ENCODE results near the gene CDC25B.
A peak's percentile ranks its signal among the peaks of the same experiment; 100 is the strongest.
"Not testable (repeated sequence)": the region's sequence is repeated elsewhere in the genome, so short reads cannot be mapped to it uniquely, and the experiment has no call there.

The CDC25B gene

DNA sequence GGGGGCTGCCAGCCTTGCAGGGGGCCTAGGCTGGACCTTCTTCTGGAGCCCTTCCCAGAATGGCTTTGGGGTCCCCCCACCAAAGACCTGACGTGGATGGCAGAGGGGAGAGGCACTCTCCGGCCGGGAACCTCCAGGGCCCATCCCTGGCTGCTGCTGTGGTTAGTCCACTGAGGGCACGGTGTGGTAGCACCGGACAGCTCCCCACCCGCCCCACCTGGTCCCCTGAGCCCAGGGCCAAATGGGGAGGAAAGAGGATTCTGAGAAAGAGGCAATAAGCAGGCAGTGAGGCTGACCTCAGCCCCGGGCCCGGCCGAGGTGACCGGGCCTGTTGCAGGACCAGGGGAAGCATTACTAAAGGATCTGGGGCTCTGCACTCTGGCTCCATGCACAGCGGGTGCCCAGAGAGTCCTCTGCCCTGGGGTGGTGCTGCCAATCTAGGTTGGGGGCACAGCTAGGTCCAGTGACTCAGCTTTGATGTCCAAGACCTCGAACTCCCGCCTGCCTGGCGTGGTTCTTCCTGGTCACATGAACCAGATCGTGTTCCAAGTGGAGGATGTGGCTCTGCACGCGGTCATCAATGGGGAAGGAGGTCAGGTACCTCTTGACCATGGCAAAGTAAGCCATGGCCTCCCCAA lies 11.8 kb upstream of the CDC25B start:
- no peak for DNase-seq

DNA sequence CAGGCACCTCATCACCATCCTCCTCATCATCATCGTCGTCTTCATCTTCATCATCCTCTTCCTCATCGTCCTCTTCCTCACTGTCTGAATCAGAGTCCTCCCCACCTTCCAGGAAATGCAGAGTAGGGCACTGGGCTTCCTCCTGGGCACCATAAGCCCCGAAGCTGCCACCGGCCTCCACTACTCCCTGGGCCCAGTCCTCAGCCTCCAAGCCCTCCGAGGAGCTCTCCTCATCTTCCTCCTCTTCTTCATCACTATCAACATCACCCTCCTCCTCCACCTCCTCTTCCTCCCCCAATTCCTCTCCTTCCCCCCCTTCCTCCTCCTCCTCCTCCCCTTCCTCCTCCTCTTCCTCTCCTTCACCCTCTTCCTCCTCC lies 11.3 kb upstream of the CDC25B start:
- no peak for DNase-seq

DNA sequence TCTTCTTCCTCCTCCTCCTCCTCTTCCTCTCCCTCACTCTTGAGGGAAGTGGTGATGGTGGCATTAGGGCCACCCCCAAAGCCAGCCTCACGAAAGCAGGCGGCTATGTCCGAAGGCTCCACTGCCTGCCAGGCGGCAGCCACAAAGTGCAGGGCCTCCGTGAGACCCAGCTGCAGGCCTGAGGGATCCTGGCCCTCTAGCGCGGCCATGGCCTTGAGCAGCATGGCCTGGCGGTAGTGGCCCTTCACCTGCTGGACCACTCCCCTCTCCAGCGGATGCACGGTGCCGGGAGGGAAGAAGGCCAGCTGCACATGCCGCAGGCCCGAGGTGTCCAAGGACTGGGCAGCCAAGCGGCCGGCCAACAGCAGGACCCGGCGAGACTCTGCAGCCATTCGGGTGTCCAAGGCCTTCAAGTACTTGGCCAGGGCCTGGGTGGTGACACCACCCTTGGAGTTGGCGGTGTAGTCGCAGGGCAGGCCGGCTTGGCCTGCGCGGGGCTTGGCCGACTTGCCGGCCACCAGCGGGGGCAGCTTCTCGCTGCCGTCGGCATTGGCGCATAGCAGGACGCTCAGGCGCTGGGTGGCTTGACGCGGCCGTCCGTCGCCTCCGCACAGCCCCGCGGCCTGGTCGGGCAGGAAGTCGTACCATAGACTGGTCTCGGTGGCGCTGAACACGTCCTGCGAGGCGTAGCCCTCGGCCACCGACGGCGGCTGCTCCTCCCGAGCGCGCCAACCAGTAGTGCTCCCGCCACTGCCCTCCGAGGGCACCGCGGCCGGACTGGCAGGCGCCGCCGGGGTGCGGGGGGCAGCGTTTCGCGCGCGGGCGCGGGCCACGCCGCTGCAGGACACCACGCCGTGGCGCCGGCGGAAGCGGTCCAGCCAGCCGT lies 10.6 kb upstream of the CDC25B start:
- DNase-seq: peak in 1 of 56 donors; percentile 20

DNA sequence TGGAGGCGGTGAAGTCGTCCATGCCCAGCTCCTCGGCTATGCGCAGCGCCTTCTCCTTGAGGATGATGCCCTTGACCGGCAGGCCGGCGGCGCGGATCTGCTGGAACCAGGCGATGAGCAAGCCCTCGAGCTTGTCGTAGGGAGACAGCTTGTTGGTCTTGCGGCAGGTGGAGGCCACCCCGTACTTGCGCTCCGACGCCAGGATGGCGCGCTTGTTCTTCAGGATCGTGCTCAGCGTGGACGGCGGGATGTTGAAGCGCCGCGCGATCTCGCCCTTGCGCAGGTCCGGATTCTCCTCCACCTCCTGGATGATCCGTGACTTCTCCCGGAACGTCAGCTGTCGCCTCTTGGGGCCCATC lies 10.0 kb upstream of the CDC25B start:
- DNase-seq: peak in 21 of 56 donors; percentile 19 to 59 (median 33)

DNA sequence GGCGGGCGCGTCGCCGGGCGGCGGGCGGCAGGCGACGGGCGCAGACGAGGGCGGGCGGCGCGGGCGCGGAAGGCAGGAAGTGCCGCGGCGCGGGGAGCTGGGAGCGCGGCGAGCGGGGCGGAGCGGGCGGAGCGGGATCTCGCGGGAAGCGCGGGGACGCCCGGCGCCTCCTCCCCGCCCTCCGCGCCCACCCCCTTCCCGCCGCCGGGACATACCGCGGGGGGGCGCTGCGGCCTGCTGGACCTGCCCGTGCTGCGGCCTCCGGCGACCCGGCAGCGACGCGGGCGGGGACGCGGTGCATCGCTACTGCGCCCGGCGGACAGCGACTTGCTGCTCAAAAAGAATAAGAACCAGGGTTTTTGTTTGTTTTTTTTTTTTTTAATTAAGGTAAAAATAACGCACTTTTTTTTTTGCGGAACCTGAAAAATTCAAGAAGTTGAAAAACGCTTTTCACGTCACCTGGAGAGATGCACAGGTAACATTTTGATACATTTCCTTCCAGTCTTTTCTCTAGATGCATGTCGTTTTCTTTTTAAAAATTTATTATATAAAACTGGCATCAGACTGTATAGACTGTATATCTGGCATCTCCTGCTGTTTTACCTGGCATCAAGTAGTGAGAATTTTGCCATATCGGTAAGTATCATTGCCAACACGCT lies 9.3 kb upstream of the CDC25B start, which contains the start of gene CENPB:
CENPB (minus strand) TSS at position 76 of the 659 bp plus-strand sequence. CDS start 257 bp downstream, outside the sequence.
- DNase-seq: peak in 54 of 56 donors; percentile 26 to 94 (median 76)

DNA sequence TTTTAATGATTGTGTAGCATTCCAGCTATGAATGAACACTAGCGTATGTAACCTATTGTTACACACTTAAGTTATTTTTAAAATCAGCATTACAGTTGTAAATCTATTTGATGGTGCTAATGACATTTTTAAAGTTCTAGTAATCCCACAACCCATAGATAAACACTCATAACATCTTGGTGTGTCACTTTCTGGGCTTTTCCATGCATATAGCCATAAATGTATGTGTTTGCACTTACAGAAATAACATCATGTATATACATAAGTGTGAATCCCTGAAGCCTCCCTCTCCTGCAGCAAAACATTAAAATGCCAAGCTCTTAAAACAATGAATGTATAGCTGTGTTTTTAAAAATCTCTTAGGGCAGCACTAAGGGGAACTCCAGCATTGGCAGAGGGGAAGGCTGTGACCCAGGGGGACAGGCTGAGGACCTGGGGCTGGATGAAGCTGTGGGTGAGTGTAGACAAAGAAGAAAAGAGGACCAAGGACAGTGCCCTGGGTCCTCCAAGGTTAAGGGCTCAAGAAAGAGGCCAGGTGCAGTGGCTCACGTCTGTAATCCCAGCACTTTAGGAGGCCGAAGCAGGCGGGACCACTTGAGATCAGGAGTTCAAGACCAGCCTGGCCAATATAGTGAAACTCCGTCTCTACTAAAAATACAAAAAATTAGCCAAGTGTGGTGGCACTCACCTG lies 8.6 kb upstream of the CDC25B start:
- DNase-seq: no peak

DNA sequence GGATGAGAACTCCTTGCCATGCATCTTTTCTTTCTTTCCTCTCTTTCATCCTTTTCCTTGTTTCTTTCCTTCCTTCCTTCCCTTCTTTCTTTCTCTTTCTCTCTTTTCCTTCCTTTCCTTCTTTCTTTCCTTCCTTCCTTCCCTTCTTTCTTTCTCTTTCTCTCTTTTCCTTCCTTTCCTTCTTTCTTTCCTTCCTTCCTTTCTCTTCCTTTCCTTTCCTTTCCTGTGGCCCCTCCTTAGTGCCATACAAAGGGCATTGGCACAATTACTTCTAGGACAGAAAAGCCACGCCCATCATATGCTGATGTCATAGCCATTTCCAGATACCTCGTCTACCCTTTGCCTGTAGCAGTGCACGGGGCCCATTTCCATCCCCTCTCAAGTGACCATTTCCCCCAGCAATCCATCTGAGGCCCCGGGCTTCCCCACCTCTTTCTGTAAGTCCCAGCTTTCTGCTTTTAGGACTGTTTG lies 7.4 kb upstream of the CDC25B start:
- DNase-seq: no peak

DNA sequence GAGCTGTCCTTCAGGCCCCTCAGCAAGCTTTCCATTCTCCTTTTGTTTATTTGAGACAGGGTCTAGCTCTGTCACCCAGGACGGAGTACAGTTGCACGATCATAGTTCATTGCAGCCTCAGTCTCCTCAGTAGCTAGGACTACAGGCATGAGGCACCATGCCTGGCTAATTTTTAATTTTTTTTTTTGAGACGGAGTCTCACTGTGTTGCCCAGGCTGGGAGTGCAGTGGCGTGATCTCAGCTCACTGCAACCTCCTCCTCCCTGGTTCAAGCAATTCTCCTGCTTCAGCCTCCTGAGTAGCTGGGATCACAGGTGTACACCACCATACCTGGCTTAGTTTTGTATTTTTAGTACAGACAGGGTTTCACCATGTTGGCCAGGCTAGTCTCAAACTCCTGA lies 6.9 kb upstream of the CDC25B start:
- not testable (repeated sequence) for DNase-seq

DNA sequence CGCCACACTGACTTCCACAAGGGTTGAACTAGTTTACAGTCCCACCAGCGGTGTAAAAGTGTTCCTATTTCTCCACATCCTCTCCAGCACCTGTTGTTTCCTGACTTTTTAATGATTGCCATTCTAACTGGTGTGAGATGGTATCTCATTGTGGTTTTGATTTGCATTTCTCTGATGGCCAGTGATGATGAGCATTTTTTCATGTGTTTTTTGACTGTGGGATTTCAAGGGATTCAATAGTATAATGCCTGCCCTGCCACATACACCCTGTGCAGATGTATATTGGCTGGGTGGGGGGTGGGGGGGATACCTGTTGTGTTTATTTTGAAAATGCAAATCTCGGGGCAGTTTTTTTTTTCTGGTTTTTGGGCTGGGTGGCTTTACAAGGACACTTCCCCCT lies 1.9 kb upstream of the CDC25B start:
- not testable (repeated sequence) for DNase-seq

DNA sequence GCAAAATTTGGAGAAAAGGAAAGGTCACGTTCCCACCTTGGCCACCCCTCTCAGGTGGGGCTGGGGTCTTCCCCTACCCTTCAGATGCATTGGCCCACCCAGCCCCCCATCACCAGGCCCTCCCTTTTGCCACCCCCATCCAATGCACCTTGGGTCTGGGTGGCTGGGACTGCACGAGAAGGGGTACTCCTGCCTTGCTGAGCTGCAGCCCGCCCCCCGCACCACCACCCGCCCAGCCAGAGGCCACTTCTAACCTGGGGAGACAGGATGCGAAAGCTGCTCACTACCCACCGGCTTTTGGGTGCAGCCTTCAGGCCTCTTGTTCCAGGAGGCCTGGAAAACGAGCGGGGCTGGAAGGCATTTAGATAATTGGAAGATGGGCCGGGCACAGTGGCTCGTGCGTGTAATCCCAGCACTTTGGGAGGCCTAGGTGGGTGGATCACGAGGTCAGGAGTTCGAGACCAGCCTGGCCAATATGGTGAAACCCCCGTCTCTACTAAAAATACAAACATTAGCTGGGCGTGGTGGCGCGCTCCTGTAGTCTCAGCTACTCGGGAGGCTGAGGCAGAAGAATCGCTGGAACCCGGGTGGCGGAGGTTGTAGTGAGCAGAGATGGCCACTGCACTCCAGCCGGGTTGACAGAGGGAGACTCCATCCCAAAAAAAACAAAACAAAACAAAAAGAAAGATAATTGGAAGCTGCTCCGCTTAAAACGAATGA lies 1.2 kb upstream of the CDC25B start:
- DNase-seq: no peak

DNA sequence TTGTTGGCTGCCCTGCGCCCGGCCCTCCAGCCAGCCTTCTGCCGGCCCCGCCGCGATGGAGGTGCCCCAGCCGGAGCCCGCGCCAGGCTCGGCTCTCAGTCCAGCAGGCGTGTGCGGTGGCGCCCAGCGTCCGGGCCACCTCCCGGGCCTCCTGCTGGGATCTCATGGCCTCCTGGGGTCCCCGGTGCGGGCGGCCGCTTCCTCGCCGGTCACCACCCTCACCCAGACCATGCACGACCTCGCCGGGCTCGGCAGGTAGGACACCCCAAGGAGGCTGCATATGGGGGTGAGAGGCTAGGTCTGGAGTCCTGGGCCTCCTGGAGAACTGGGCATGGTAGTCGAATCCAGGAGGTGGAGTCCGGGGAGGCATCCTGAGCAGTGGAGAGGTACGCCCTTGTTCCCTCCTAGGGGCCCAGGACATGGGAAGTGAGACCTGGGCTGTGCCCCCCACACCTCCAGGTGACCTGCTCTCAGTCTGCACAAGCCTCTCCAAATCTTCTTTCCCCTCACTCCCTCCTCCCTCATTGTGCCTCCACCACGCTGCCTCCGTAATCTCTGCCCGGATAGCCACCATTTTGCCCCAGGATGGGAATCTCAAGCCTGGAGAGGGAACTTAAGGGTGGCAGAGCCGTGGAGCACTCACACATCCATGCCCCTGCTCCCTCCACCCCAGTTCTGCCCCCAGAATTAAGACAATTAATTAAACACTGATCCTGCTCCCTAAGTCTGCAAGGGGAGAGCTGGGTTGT lies 541 bp downstream of the CDC25B start:
- peak in 3 of 56 donors; percentile 53 to 60 (median 55) for DNase-seq

DNA sequence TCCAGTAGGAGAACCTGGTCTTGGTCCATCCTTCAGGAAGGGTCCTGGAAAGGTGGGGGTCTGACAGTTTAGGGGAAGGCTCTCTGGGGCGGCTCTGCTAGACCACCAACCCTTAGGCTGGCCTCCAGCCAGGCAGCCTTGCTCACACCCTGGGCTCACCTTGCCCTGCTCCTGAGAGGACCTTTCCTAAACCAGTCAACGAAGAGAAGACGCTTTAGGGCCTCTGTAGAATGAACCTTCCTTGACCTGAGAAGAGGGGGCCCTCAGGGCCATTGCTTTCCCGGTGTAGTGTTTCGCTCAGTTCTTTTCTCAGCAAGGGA lies 1.1 kb downstream of the CDC25B start:
- DNase-seq: no peak

DNA sequence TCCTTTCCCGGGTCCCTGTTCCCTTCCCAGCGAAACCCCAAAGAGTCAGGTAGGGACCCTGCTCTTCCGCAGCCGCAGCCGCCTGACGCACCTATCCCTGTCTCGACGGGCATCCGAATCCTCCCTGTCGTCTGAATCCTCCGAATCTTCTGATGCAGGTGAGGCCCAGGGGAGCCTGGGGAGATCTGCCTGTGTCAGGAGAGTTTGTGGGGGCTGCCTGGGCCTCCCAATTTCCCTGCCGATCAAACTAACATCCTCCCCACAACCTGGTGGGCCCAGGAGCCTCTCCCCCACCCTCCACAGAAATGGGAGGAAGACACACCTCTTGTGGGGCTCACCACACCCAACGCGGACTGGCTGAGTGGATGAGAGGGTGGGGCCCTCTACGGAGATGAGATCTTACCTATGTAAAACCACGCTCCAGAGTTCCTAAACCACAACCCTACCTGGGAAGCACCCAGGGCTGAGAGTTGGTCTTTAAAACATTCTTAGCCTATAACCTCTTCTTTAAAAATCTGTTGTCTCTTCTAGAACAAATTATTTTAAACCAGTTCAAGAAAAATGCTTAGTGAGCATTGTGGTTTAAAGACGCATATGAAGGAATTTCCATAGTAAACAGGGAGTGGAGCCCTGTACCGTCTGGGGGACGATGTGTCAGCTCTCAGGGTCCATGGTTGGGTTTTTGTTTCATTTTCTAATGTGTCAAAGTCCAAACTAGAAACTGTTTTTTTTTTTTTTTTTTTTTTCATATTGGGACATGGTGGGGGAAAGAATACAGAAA lies 1.7 kb downstream of the CDC25B start:
- no peak for DNase-seq

DNA sequence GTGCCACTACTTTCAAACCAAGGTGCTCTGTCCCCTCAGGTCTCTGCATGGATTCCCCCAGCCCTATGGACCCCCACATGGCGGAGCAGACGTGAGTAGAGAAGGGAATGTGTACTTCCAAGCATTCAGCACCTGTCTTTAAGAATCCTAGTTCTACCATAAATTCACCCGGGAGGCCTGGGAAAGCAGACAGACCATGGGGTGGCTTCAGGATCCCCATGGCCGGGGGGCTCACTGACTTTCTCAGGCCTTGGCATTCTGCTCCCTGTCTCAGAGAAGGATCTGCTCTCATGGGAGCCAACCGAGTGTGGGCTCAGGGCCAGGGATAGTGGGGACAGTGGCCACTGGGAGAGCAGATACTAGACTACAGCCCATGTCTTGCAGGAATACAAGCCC lies 2.3 kb downstream of the CDC25B start:
- peak in 18 of 56 donors; percentile 5 to 64 (median 22) for DNase-seq

DNA sequence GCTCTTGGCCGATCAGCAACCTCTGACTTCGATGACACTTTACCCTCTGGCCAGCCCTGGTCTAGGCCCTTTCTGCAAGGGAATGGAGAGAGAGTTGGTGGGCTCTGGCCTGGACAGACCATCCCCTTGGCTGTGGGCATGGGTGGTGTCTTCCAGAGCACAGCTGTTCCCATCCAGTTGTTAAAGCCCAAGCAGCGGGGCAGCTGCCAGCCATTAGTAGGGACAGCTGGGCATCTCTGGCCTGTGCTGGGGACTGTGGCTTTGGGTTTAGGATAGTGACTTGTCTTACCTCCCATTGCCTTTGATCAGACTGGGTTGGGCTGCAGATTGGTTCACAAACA lies 2.8 kb downstream of the CDC25B start:
- DNase-seq: no peak

DNA sequence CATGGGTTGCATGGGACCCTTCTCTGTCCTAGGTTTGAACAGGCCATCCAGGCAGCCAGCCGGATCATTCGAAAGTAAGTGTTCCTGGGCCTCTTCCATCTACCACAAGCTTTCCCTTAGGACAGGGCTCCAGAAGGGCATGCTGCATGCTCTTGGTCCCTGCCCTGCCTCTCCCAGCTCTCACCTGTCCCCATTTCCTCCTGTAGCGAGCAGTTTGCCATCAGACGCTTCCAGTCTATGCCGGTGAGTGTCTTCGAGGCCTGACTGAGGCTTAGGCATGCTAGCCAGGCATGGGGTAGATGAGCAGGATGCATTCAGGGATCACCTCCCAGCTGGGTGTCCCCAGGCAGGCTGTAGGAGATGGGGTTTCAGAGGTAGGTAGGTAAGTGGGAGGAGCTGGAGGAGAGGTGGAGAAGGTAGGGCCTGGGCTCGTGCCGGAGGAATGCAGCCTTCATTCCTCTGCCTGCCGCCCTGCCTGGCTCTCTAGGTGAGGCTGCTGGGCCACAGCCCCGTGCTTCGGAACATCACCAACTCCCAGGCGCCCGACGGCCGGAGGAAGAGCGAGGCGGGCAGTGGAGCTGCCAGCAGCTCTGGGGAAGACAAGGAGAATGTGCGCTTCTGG lies 4.3 kb downstream of the CDC25B start:
- DNase-seq: no peak

DNA sequence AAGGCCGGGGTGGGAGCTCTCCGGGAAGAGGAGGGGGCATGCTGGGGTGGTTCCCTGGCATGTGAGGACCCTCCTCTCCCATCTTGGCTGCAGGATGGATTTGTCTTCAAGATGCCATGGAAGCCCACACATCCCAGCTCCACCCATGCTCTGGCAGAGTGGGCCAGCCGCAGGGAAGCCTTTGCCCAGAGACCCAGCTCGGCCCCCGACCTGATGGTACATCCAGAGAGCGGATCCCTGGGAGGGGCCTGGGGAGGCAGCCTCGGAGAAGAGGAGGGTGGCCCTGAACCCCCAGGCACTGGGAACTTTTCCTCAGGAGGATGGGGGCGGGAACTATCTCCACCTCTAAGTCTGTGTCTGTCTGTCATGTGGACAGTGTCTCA lies 4.8 kb downstream of the CDC25B start:
- no peak for DNase-seq

DNA sequence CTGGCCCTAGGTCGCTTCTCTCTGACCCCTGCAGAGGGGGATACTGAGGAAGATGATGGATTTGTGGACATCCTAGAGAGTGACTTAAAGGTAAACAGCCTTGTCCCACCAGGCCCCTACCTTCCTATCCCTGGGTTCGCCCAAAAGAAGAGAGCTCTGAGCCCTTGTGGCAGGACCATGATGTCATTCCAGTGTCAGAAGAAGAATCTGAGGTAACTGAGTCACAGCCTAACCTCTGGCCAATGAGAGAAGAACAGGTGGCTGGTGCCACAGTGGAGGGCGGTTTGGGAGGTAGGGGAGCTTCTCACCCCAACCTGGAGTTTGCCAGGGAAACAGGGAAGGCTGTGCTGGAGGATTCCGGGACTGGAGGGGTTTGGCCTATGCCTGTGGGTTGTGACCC lies 5.2 kb downstream of the CDC25B start:
- no peak for DNase-seq

DNA sequence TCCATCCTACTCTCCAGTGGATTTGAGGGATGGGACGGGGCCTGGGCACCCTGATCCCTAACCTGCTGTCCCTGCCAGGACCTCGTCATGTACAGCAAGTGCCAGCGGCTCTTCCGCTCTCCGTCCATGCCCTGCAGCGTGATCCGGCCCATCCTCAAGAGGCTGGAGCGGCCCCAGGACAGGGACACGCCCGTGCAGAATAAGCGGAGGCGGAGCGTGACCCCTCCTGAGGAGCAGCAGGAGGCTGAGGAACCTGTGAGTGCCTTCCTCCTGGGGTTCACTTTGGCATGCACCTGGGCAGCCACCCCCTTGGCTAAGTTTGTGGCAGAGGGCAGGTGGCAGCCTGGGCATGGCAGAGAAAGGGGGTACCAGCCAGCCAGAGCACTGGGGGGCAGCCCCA lies 5.7 kb downstream of the CDC25B start:
- no peak for DNase-seq

Data from nucleus accumbens (tissue), 56 donors.